ENCODE data around the gene PCIF1.
"Not testable (repeated sequence)": the region's sequence is repeated elsewhere in the genome, so short reads cannot be mapped to it uniquely, and the experiment has no call there.

PCIF1 gene

GRCh38 chr20:45968801-45969711, 34.6 kb downstream of the PCIF1 start:
- no peak for DNase-seq

GRCh38 chr20:45969712-45970634, 35.5 kb downstream of the PCIF1 start:
- no peak for DNase-seq

GRCh38 chr20:45970646-45971424, 36.4 kb downstream of the PCIF1 start:
- DNase-seq, result no peak

GRCh38 chr20:45971425-45971674, 36.9 kb downstream of the PCIF1 start:
- no peak for DNase-seq

GRCh38 chr20:45971675-45972499, 37.4 kb downstream of the PCIF1 start, which contains the start of gene ZNF335:
TSS of gene ZNF335 (minus strand) at chr20:45972203. CDS start at chr20:45971410, 793 bp downstream.
- peak; percentile 94 for DNase-seq

GRCh38 chr20:45972500-45973183, 38.2 kb downstream of the PCIF1 start:
- DNase-seq, result no peak

GRCh38 chr20:45974896-45975565, 40.5 kb downstream of the PCIF1 start:
- DNase-seq, result no peak

GRCh38 chr20:45975686-45976085, 41.2 kb downstream of the PCIF1 start:
- DNase-seq, result no peak

- DNase-seq, result no peak
Observed at GRCh38 chr20:45976086-45976485, 41.6 kb downstream of the PCIF1 start.

- DNase-seq, result no peak
Observed at GRCh38 chr20:45981261-45981660, 46.8 kb downstream of the PCIF1 start.

- DNase-seq, result no peak
Observed at GRCh38 chr20:45983279-45983743, 48.8 kb downstream of the PCIF1 start.

- no peak for DNase-seq
Observed at GRCh38 chr20:45985573-45985972, 51.1 kb downstream of the PCIF1 start.

- peak; percentile 65 for DNase-seq
Observed at GRCh38 chr20:45987108-45987780, 52.8 kb downstream of the PCIF1 start.

- not testable (repeated sequence) for DNase-seq
Observed at GRCh38 chr20:45988830-45989229, 54.3 kb downstream of the PCIF1 start.

GRCh38 chr20:45991616-45992015, 57.1 kb downstream of the PCIF1 start:
- no peak for DNase-seq

GRCh38 chr20:45993197-45993951, 58.9 kb downstream of the PCIF1 start:
- no peak for DNase-seq

- DNase-seq, result no peak
Observed at GRCh38 chr20:45994761-45995493, 60.4 kb downstream of the PCIF1 start.

- DNase-seq, result not testable (repeated sequence)
Observed at GRCh38 chr20:45995495-45996097, 61.1 kb downstream of the PCIF1 start.

All from activated T-cell treated with anti-CD3 and anti-CD28 coated beads for 4 hours (primary cell).